ENCODE data around the gene NAPG.
"Not testable (repeated sequence)": the region's sequence is repeated elsewhere in the genome, so short reads cannot be mapped to it uniquely, and the experiment has no call there.

NAPG gene

DNA sequence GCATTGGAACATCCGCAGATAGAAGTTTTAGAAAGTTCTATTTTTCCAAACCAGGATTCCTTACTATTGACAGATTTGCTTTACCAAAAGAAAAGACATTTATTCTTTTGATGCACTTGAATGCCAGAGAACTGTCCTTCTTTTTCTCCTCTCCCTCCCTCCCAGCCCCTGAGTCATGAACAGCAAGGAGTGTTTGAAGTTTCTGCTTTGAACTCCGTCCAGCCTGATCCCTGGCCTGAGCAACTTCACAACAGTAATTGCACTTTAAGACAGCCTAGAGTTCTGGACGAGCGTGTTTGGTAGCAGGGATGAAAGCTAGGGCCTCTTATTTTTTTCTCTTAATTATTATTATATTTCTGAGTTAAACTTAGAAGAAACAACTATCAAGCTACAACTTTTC lies 37.8 kb upstream of the NAPG start:
- Histone ChIP-seq H3K27ac (ENCODE audit: low read depth, low read length) (no peak overlapping the region), H3K27me3 (ENCODE audit: insufficient read depth, low read length) (no peaks in the 10 kb centered on the region), H3K4me1 (ENCODE audit: insufficient read depth, low read length) (no peaks in the 10 kb centered on the region), H3K9ac (ENCODE audit: low read depth, low read length) (no peak overlapping the region), H3K9me3 (ENCODE audit: insufficient read depth, low read depth, low read length) (no peaks in the 10 kb centered on the region), H3K4me3 (ENCODE audit: low read length) (no peak overlapping the region), H3K36me3 (ENCODE audit: insufficient read depth, low read length) (peaks cover 4% of the 10 kb centered on the region; the same call in 1 of the 2 replicates)
- 89% methylated on average over 2 of the region's 4 CpGs for WGBS

DNA sequence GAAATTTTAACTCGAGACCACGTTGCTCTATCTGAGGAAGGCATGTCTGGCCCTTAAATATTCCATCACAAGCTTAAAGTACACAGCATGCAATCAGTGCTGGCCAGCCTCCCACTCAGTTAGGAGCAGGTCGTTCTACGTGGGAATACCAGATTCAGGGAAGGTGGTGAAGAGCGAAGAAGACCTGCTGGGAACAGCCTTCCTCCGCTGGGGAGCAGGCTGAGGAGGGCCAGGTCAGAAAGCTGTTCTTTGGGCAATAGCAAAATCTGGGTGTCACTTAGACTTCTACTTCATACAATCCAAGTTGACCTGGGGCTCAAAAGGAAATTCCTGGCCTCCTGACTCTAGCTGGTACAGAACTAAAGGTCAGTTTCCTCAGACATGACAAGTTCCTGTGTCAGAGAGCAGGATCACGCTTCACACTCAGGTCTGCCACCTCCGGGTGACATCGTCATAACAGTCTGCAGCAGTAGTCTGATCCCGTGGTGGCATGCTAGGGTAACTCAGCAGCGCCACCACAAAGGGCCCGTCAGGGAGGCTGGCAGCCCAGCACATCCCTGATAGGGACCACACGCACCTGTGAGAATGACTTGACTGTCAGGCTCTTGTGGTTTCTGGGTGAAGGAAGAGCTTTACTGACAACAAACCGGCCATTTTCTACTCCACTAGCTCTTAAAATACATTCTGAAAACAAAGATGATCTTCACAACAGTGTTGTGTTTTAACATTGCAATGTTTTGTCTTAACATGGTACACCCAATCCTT lies 35.2 kb upstream of the NAPG start:
- Histone ChIP-seq H3K4me1 (ENCODE audit: insufficient read depth, low read length) (no peaks in the 10 kb centered on the region), H3K27ac (ENCODE audit: low read depth, low read length) (no peak overlapping the region)

DNA sequence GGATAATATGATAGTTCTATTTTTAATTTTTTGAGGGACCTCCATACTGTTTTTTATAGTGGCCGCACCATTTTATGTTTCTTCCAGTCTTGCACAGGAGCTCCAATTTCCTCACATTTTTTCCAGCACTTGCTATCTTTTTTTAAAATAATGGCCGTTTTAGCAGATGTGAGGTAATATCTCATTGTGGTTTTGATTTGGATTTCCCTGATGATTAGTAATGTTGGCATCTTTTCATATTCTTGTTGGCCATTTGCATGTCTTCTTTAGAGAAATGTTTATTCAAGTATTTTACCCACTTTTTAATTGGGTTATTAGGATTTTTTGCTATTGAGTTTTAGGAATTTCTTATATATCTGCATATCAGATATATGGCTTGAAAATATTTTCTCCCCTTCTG lies 29.9 kb upstream of the NAPG start:
- H3K27ac ChIP-seq (ENCODE audit: low read depth, low read length) = no peak overlapping the region
- H3K36me3 ChIP-seq (ENCODE audit: insufficient read depth, low read length) = no peaks in the 10 kb centered on the region
- no peaks in the 10 kb centered on the region for H3K4me1 ChIP-seq (ENCODE audit: insufficient read depth, low read length)
- no peak overlapping the region for H3K4me3 ChIP-seq (ENCODE audit: low read length)
- no peaks in the 10 kb centered on the region for H3K9me3 ChIP-seq (ENCODE audit: insufficient read depth, low read depth, low read length)
- H3K27me3 ChIP-seq (ENCODE audit: insufficient read depth, low read length) = no peaks in the 10 kb centered on the region
- H3K9ac ChIP-seq (ENCODE audit: low read depth, low read length) = no peak overlapping the region
- whole genome bisulfite sequencing = 90% methylated on average over 2 of the region's 2 CpGs

More for the DNA sequence above, 35.2 kb upstream of the NAPG start:
- Histone ChIP-seq H3K9me3 (ENCODE audit: insufficient read depth, low read depth, low read length) (no peaks in the 10 kb centered on the region), H3K4me3 (ENCODE audit: low read length) (no peak overlapping the region), H3K36me3 (ENCODE audit: insufficient read depth, low read length) (peaks cover 4% of the 10 kb centered on the region; the same call in 1 of the 2 replicates), H3K9ac (ENCODE audit: low read depth, low read length) (no peak overlapping the region), H3K27me3 (ENCODE audit: insufficient read depth, low read length) (no peaks in the 10 kb centered on the region)
- 80% methylated on average over 14 of the region's 14 CpGs for WGBS

DNA sequence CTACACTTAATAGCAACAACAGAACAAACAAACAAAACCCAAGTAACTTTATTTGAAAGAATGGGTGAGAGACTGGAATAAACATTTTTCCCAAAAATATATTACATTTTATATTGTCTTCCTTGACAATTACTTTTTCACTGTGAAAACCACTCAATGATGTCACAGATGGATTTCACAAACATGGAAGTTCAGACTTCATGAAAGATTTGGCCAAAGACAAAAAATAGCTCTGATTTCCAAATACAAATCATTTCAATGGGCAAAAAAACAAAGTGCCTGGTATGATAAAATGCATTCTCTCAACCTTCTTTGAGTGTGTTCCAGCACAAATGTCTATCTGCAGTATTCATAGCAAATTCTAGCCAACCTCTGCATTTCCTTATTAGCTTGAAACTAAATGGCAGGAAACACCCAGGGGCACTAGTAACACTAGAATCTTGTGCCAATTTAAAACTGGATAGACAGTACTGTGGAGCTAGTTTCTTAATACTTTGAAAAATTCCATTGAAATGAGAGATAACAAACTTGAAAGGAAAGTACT lies 28.5 kb upstream of the NAPG start:
- H3K9me3 ChIP-seq (ENCODE audit: insufficient read depth, low read depth, low read length) = no peaks in the 10 kb centered on the region
- H3K36me3 ChIP-seq (ENCODE audit: insufficient read depth, low read length) = no peaks in the 10 kb centered on the region
- no peak overlapping the region for H3K27ac ChIP-seq (ENCODE audit: low read depth, low read length)
- no peaks in the 10 kb centered on the region for H3K4me1 ChIP-seq (ENCODE audit: insufficient read depth, low read length)
- H3K4me3 ChIP-seq (ENCODE audit: low read length) = no peak overlapping the region
- no peak overlapping the region for H3K9ac ChIP-seq (ENCODE audit: low read depth, low read length)
- no peaks in the 10 kb centered on the region for H3K27me3 ChIP-seq (ENCODE audit: insufficient read depth, low read length)

DNA sequence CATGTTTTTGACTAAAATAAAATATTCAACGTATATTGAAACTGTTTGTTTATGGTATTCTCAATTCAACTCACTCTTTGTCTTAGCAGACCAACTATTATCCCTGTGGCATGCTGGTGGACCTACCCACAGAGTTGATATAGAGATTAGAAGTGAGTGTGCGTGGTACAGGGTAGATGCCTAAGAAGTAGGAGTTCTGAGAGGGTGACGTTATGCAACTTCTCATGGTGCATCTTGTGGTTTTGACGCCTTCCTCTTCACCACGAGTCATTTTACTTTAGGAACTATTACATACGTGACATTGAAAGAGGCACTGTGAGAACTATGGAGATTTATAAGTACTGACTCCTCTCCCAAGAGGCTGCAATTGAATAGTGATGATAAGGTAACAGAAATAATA lies 26.6 kb upstream of the NAPG start:
- H3K4me3 ChIP-seq (ENCODE audit: low read length) = no peak overlapping the region
- H3K9me3 ChIP-seq (ENCODE audit: insufficient read depth, low read depth, low read length) = peaks cover 5% of the 10 kb centered on the region
- WGBS = 98% methylated on average over 5 of the region's 6 CpGs
- H3K4me1 ChIP-seq (ENCODE audit: insufficient read depth, low read length) = no peaks in the 10 kb centered on the region
- H3K9ac ChIP-seq (ENCODE audit: low read depth, low read length) = no peak overlapping the region
- H3K36me3 ChIP-seq (ENCODE audit: insufficient read depth, low read length) = no peaks in the 10 kb centered on the region
- no peaks in the 10 kb centered on the region for H3K27me3 ChIP-seq (ENCODE audit: insufficient read depth, low read length)
- no peak overlapping the region for H3K27ac ChIP-seq (ENCODE audit: low read depth, low read length)

DNA sequence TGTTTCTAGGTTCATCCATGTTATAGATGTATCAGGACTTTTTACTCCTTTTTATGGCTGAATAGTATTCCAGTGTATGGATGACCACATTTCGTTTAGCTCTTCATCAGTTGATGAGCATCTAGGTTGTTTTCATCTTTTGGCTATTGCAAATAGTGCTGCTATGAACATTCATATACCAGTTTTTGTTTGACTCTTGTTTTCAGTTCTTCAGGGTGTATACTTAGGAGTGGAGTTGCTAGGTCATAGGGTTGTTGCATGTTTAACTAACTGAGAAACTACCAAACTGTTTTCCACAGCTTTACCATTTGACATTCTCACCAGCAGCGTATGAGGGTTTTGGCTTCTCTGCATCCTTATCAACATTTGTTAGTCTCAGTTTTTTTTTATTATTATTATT lies 25.8 kb upstream of the NAPG start:
- H3K4me3 ChIP-seq (ENCODE audit: low read length) = no peak overlapping the region
- peaks cover 13% of the 10 kb centered on the region for H3K9me3 ChIP-seq (ENCODE audit: insufficient read depth, low read depth, low read length)
- no peaks in the 10 kb centered on the region for H3K4me1 ChIP-seq (ENCODE audit: insufficient read depth, low read length)
- no peaks in the 10 kb centered on the region for H3K27me3 ChIP-seq (ENCODE audit: insufficient read depth, low read length)
- no peak overlapping the region for H3K9ac ChIP-seq (ENCODE audit: low read depth, low read length)
- 86% methylated on average over 1 of the region's 2 CpGs for WGBS
- H3K27ac ChIP-seq (ENCODE audit: low read depth, low read length) = no peak overlapping the region
- no peaks in the 10 kb centered on the region for H3K36me3 ChIP-seq (ENCODE audit: insufficient read depth, low read length)

DNA sequence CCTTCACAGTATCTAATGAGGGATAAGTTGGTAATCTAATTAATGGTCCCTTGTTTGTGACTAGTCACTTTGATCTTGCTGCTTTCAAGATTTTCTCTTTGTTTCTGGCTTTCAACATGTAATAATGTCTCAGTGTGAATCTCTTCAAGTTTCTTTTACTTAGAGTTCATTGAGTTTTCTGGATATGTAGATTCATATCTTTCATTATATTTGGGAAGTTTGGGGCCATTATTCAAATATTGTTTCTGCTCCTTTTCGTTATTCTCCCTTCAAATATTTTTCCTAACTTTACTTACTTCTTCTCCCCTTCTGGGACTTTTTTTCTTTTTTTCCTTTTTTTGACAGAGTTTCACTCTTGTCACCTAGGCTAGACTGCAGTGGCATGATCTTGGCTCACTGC lies 21.1 kb upstream of the NAPG start:
- H3K27me3 ChIP-seq (ENCODE audit: insufficient read depth, low read length) = no peaks in the 10 kb centered on the region
- WGBS = 90% methylated on average over 1 of the region's 1 CpG
- no peak overlapping the region for H3K9ac ChIP-seq (ENCODE audit: low read depth, low read length)
- no peaks in the 10 kb centered on the region for H3K4me1 ChIP-seq (ENCODE audit: insufficient read depth, low read length)
- H3K9me3 ChIP-seq (ENCODE audit: insufficient read depth, low read depth, low read length) = peaks cover 34% of the 10 kb centered on the region
- no peaks in the 10 kb centered on the region for H3K36me3 ChIP-seq (ENCODE audit: insufficient read depth, low read length)
- H3K4me3 ChIP-seq (ENCODE audit: low read length) = no peak overlapping the region
- no peak overlapping the region for H3K27ac ChIP-seq (ENCODE audit: low read depth, low read length)

DNA sequence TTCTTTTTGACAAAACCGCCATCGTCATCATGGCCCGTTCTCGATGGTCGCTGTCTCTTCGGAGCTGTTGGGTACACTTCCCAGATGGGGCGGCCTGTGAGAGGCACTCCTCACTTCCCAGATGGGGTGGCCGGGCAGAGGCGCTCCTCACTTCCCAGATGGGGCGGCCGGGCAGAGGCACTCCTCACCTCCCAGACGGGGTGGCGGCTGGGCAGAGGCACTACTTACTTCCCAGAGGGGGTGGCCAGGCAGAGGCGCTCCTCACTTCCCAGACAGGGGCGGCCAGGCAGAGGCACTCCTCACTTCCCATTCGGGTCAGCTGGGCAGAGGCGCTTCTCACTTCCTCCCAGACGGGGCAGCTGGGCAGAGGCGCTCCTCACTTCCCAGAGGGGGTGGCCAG lies 19.9 kb upstream of the NAPG start:
- not testable (repeated sequence) for H3K4me1 ChIP-seq (ENCODE audit: insufficient read depth, low read length); H3K4me3 ChIP-seq (ENCODE audit: low read length); H3K36me3 ChIP-seq (ENCODE audit: insufficient read depth, low read length); H3K27ac ChIP-seq (ENCODE audit: low read depth, low read length); H3K27me3 ChIP-seq (ENCODE audit: insufficient read depth, low read length); H3K9ac ChIP-seq (ENCODE audit: low read depth, low read length)
- WGBS = 90% methylated on average over 19 of the region's 19 CpGs
- H3K9me3 ChIP-seq (ENCODE audit: insufficient read depth, low read depth, low read length) = peaks cover 34% of the 10 kb centered on the region

DNA sequence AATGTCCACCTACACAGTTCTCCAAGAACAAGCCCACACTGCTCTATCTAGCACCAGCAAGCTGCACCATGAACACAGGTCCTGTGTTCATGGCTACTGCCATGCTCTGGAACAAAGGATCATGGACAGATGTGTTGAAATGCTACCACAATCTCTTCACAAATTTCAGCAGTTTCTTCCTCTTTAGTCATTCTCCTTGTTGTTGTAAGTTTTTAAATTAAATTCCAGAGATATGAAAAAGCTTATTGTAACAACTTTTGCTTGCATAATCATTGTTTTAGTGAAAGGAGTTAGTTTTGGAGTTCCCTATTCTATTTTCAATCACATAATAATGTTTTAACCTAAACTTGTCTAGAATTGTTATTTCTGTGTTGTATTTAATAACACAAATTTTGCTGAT lies 17.2 kb upstream of the NAPG start:
- Histone ChIP-seq H3K4me3 (ENCODE audit: low read length) (no peak overlapping the region), H3K27me3 (ENCODE audit: insufficient read depth, low read length) (no peaks in the 10 kb centered on the region), H3K9ac (ENCODE audit: low read depth, low read length) (no peak overlapping the region), H3K9me3 (ENCODE audit: insufficient read depth, low read depth, low read length) (peaks cover 34% of the 10 kb centered on the region), H3K36me3 (ENCODE audit: insufficient read depth, low read length) (no peaks in the 10 kb centered on the region), H3K4me1 (ENCODE audit: insufficient read depth, low read length) (no peaks in the 10 kb centered on the region), H3K27ac (ENCODE audit: low read depth, low read length) (no peak overlapping the region)

DNA sequence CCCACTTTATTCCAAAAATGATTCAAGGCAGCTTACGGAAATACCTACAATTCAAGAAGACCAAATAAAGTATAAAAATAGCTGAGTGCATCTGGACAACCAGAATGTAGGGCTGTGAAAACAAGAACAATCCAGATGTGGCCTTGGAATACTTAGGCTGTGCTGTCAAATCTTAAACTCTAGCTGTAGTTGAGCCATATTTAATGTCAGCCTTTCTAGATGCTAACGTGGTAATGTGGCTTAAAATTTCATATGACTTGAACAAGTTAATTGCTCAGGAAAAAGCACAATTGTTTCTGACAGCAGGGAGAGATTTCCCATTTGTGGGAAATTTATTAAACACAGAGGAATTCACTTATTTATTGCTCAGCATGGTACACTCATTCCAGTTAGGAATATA lies 14.6 kb upstream of the NAPG start:
- Histone ChIP-seq H3K4me3 (ENCODE audit: low read length) (no peak overlapping the region), H3K9me3 (ENCODE audit: insufficient read depth, low read depth, low read length) (peaks cover 19% of the 10 kb centered on the region; the same call in 1 of the 2 replicates)
- WGBS = 95% methylated on average over 2 of the region's 2 CpGs

DNA sequence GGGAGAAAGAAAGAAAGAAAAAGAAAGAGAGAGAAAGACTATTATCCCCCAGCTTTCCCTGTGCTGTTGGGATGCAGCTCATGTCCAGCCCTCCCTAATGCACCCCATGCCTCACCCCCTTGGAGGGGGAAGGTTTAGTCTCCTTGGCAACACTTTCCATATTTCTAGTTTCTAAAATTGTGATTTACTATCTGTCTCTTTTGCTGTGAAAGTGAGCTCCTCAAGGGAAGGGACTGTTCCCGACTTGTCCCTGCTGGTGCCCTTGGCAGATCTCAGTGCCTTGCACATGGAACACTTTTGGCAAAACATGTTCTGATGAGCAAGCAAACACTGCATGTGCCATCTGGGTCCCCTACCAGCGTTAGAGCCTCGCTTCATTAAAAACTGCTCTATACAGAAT lies 11.7 kb upstream of the NAPG start:
- no peaks in the 10 kb centered on the region for H3K4me1 ChIP-seq (ENCODE audit: insufficient read depth, low read length)
- 93% methylated on average over 3 of the region's 3 CpGs for WGBS
- H3K4me3 ChIP-seq (ENCODE audit: low read length) = no peak overlapping the region
- H3K9ac ChIP-seq (ENCODE audit: low read depth, low read length) = no peak overlapping the region
- H3K27me3 ChIP-seq (ENCODE audit: insufficient read depth, low read length) = no peaks in the 10 kb centered on the region
- no peak overlapping the region for H3K27ac ChIP-seq (ENCODE audit: low read depth, low read length)
- no peaks in the 10 kb centered on the region for H3K36me3 ChIP-seq (ENCODE audit: insufficient read depth, low read length)
- no peaks in the 10 kb centered on the region for H3K9me3 ChIP-seq (ENCODE audit: insufficient read depth, low read depth, low read length)

More for the DNA sequence above, 14.6 kb upstream of the NAPG start:
- no peak overlapping the region for H3K9ac ChIP-seq (ENCODE audit: low read depth, low read length)
- H3K36me3 ChIP-seq (ENCODE audit: insufficient read depth, low read length) = no peaks in the 10 kb centered on the region
- H3K4me1 ChIP-seq (ENCODE audit: insufficient read depth, low read length) = no peaks in the 10 kb centered on the region
- no peaks in the 10 kb centered on the region for H3K27me3 ChIP-seq (ENCODE audit: insufficient read depth, low read length)
- no peak overlapping the region for H3K27ac ChIP-seq (ENCODE audit: low read depth, low read length)

DNA sequence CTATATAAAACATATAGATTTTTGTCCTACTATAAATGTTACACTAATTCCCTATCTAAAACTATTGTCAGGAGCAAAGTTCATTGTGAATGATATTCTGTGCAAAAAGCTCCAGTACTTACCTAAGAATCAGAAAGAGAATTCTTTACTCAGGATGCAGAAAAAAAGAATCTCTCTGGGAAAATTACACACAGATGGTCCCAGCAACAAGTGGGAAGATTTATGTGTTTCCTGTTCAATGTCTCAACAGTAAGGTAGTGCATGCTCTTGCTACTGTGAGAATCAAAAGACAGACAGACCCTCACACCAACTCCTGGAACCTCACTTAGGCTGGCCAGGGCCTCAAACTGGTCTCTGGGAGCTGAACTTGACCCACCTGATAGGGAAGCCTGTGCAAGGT lies 11.2 kb upstream of the NAPG start:
- Histone ChIP-seq H3K9me3 (ENCODE audit: insufficient read depth, low read depth, low read length) (no peaks in the 10 kb centered on the region), H3K9ac (ENCODE audit: low read depth, low read length) (no peak overlapping the region), H3K27ac (ENCODE audit: low read depth, low read length) (no peak overlapping the region), H3K27me3 (ENCODE audit: insufficient read depth, low read length) (no peaks in the 10 kb centered on the region), H3K4me1 (ENCODE audit: insufficient read depth, low read length) (no peaks in the 10 kb centered on the region), H3K36me3 (ENCODE audit: insufficient read depth, low read length) (no peaks in the 10 kb centered on the region), H3K4me3 (ENCODE audit: low read length) (no peak overlapping the region)
